Body of pancreas (tissue), 4 donors: ENCODE measurements around the gene GALE.

ENCODE experiments used
- CTCF ChIP-seq, 7 experiments: fragments of 450-650 bp in 4 of 7; fragments of 200-600 bp in 3 of 7; sonication (generic) in 3 of 7; IDR thresholded peaks; one replicate each; pipeline ENCODE4 v1.5.1; 2016 to 2019; ENCODE audit warnings: antibody characterized with exemption in 7 of 7
- POLR2A ChIP-seq, 3 donors: fragments of 450-650 bp; IDR thresholded peaks; one replicate each; pipeline ENCODE4 v1.6.1; 2016; ENCODE audit warnings: antibody characterized with exemption in 3 of 3, mild to moderate bottlenecking in 2 of 3

GRCh38 chr1:23756676-23757075 is 43.9 kb downstream of the GALE start:
- TF ChIP-seq CTCF (IDR thresholded peaks at IDR 0.05) (no peak), POLR2A (IDR thresholded peaks at IDR 0.05) (no peak)
